Endothelial cell of umbilical vein (primary cell): ENCODE measurements around the gene KPNA2. TPM values are rescaled to one million over a fixed set of nuclear protein-coding genes. Genes with fewer than 3 reads are reported as not detected.

ENCODE experiments used
- BruUV-seq: library from RNA; stranded (reverse); fragments of 400-500 nt; replicated peaks from 2 replicates; lab custom pipeline; 2021; lab: Mats Ljungman, UMichigan
- CTCF ChIA-PET: fragments of 300-600, 350-600 bp; sonication (Branson Sonifier 250); formaldehyde crosslinking; loops from one replicate; lab custom pipeline; 2021; ENCODE audit warnings: antibody characterized with exemption, inconsistent platforms; lab: Charles Lee
- POLR2A ChIA-PET: fragments of 300-600, 350-600 bp; sonication (Branson Sonifier 250); formaldehyde crosslinking; loops from one replicate; lab custom pipeline; 2021; ENCODE audit warnings: antibody characterized with exemption, inconsistent platforms; lab: Charles Lee
- DNase-seq: peaks from one replicate; pipeline ENCODE4 v3.0.0-alpha.2; 2011; ENCODE audit warnings: low read depth, low spot score
- FAIRE-seq: peaks from 2 replicates; lab custom pipeline; 2011; peaks lifted over from hg19 to GRCh38; lab: Jason Lieb, UNC
- H2AFZ ChIP-seq: 2 replicates; pipeline ENCODE4 v1.6.0; 2012; ENCODE audit warnings: low read depth, low read length, control low read depth, inconsistent platforms
- H3K27ac ChIP-seq: 2 replicates; pipeline ENCODE4 v1.5.1; 2011; ENCODE audit warnings: low read depth, mild to moderate bottlenecking, control low read depth, low read length, moderate library complexity; ENCODE audit not compliant: insufficient read depth
- H3K27me3 ChIP-seq, 2 experiments: 2 replicates each; pipeline versions ENCODE4 v1.6.0 to v1.6.1; 2011; ENCODE audit warnings: low read length in 2 of 2, mixed read lengths in 1 of 2; ENCODE audit not compliant: control insufficient read depth in 2 of 2, insufficient read depth in 2 of 2
- H3K36me3 ChIP-seq, 2 experiments: 2 replicates in 1 of 2; 3 replicates in 1 of 2; pipeline ENCODE4 v1.5.1; 2011; ENCODE audit warnings: low read length in 2 of 2, mild to moderate bottlenecking in 1 of 2, moderate library complexity in 1 of 2; ENCODE audit not compliant: control insufficient read depth in 2 of 2, insufficient read depth in 2 of 2; ENCODE audit errors: extremely low read depth in 1 of 2
- H3K4me1 ChIP-seq: 3 replicates; pipeline ENCODE4 v1.5.1; 2011; ENCODE audit warnings: mild to moderate bottlenecking, low read length; ENCODE audit not compliant: control insufficient read depth, insufficient read depth; ENCODE audit errors: extremely low read depth
- H3K4me2 ChIP-seq: 2 replicates; pipeline ENCODE4 v1.6.1; 2011; ENCODE audit warnings: low read length, control low read depth, mixed read lengths; ENCODE audit not compliant: insufficient read depth
- H3K4me3 ChIP-seq, 3 experiments: fragments of 200-600 bp in 1 of 3; sonication (generic), shearing (Covaris generic) in 1 of 3; replicated peaks in 1 of 3; 2 replicates each; pipeline ENCODE4 v1.5.1; 2011 to 2016; ENCODE audit warnings: control low read depth in 3 of 3, low read length in 3 of 3, mild to moderate bottlenecking in 2 of 3, inconsistent platforms in 1 of 3, low read depth in 1 of 3, moderate library complexity in 1 of 3; ENCODE audit not compliant: insufficient read depth in 1 of 3
- H3K79me2 ChIP-seq: 2 replicates; pipeline ENCODE4 v1.6.0; 2012; ENCODE audit warnings: low read length, inconsistent platforms; ENCODE audit not compliant: control insufficient read depth, insufficient read depth
- H3K9ac ChIP-seq: replicated peaks from 2 replicates; pipeline ENCODE3; 2011; ENCODE audit warnings: low read length, control low read depth; ENCODE audit not compliant: insufficient read depth; ENCODE audit errors: extremely low read depth
- H3K9me1 ChIP-seq: replicated peaks from 3 replicates; pipeline ENCODE4 v1.6.0; 2011; ENCODE audit warnings: mild to moderate bottlenecking, low read length; ENCODE audit not compliant: control insufficient read depth, insufficient read depth; ENCODE audit errors: extremely low read depth
- H3K9me3 ChIP-seq: replicated peaks from 2 replicates; pipeline ENCODE4 v1.5.1; 2012; ENCODE audit warnings: low read length, inconsistent platforms; ENCODE audit not compliant: control insufficient read depth, insufficient read depth
- H4K20me1 ChIP-seq: replicated peaks from 2 replicates; pipeline ENCODE3; 2011; ENCODE audit warnings: mild to moderate bottlenecking, low read length; ENCODE audit not compliant: control insufficient read depth, insufficient read depth; ENCODE audit errors: extremely low read depth
- EZH2 ChIP-seq: IDR thresholded peaks from 2 replicates; pipeline ENCODE4 v1.6.1; 2012; ENCODE audit warnings: borderline replicate concordance, low read depth, mild to moderate bottlenecking, moderate library complexity, low read length, inconsistent platforms; ENCODE audit not compliant: severe bottlenecking
- FOS ChIP-seq: IDR thresholded peaks from 2 replicates; pipeline ENCODE4 v1.6.1; 2011; ENCODE audit warnings: mild to moderate bottlenecking, low read length, moderate library complexity, borderline replicate concordance; ENCODE audit not compliant: insufficient read depth
- GATA2 ChIP-seq: IDR thresholded peaks from 2 replicates; pipeline ENCODE4 v1.7.0; 2011; ENCODE audit warnings: low read depth, mild to moderate bottlenecking, moderate library complexity, mixed read lengths, low read length; ENCODE audit not compliant: insufficient read length, insufficient read depth
- JUN ChIP-seq: IDR thresholded peaks from 2 replicates; pipeline ENCODE4 v1.6.1; 2011; ENCODE audit warnings: borderline replicate concordance, low read depth; ENCODE audit not compliant: insufficient read length, insufficient read depth
- MAX ChIP-seq: IDR thresholded peaks from 2 replicates; pipeline ENCODE4 v1.6.1; 2011; ENCODE audit not compliant: insufficient read depth, insufficient read length
- MYC ChIP-seq: IDR thresholded peaks from one replicate; pipeline ENCODE4 v1.6.1; 2011; ENCODE audit warnings: mild to moderate bottlenecking, low read depth, low read length
- POLR2A ChIP-seq: IDR thresholded peaks from 2 replicates; pipeline ENCODE4 v1.6.1; 2012; ENCODE audit warnings: low read depth, mild to moderate bottlenecking, control low read depth, low read length
- POLR2AphosphoS5 ChIP-seq: IDR thresholded peaks from 2 replicates; pipeline ENCODE4 v1.6.1; 2012; ENCODE audit warnings: low read depth, mild to moderate bottlenecking, control low read depth, low read length, moderate library complexity; ENCODE audit not compliant: insufficient read depth
- dilution Hi-C: fragments of 300-500 bp; cut with MboI; formaldehyde crosslinking; loops from one replicate; pipeline ENCODE4 v1.15.0; 2019; ENCODE audit warnings: low sequenced_read_pairs; ENCODE audit not compliant: extremely low pct_ligation_motif_present
- intact Hi-C: fragments of 100-400 bp; cut with micrococcal nuclease; formaldehyde crosslinking; loops from one replicate; pipeline ENCODE4 v1.10.0; 2022
- polyA plus RNA-seq, 4 experiments: library from polyadenylated mRNA; depleted of rRNA in 3 of 4; stranded (reverse) in 3 of 4; unstranded in 1 of 4; fragments of >200 nt; gene quantifications; 2 replicates each; pipeline versions ENCODE4 v1.2.1 to v1.2.3, GENCODE V29; 2011 to 2012; ENCODE audit warnings: missing spikeins in 1 of 4
- total RNA-seq: library from RNA; stranded (reverse); gene quantifications from 2 replicates; pipeline ENCODE4 v1.2.3, GENCODE V29; 2021
- TF ChIP-seq, protein P1 (sequence below), 2 donors: IDR thresholded peaks; 1 replicate in 1 of 2; 2 replicates in 1 of 2; pipeline ENCODE4 v1.5.1; 2011; ENCODE audit warnings: low read length in 2 of 2, mild to moderate bottlenecking in 2 of 2, moderate library complexity in 2 of 2, control low read depth in 1 of 2, inconsistent platforms in 1 of 2, low read depth in 1 of 2; ENCODE audit not compliant: insufficient read depth in 1 of 2; ENCODE audit errors: extremely low read depth in 1 of 2

Gene KPNA2
- total and polyA plus RNA-seq, 2 donors (not counting 3 experiments of a cell fraction or from before 2014, with no cell fraction given) = 252 to 382 TPM

DNA sequence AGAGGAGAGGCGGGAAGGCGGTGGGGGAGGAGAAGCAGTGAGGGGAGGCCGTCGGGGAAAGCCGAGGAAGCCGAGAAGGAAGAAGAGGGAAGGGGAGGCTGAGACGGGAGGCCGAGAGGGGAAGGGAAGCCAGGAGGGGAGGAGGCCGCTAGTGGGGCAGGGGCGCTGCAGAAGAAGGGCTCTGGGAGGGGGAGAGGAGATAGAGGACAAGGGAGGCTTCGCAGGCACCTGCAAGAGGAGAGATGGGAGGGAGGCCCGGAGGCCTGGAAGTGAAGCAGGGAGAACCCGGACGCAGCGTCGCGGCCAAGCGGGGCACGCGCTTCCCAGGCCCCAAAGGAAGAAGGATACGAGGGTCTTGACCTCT is 41.6 kb upstream of the KPNA2 start:
- dilution Hi-C loops = no loop called here
- Histone ChIP-seq H3K79me2 (no peaks in the 10 kb centered on the region), H3K4me3 (peak overlapping the region; percentile 18 to 50 (median 49)), H3K9ac (peak overlapping the region; percentile 80), H3K4me2 (peak overlapping the region; percentile 54), H3K27me3 (no peaks in the 10 kb centered on the region), H3K9me1 (no peaks in the 10 kb centered on the region), H3K4me1 (peaks cover 19% of the 10 kb centered on the region), H3K36me3 (peaks cover 0 to 4% of the 10 kb centered on the region in 2 experiments), H2AFZ (peak overlapping the region; percentile 68), H3K9me3 (no peaks in the 10 kb centered on the region), H3K27ac (peak overlapping the region; percentile 60), H4K20me1 (no peaks in the 10 kb centered on the region)
- DNase-seq = peak; percentile 60
- ChIA-PET CTCF (interaction anchor here (0.7 to 3.9 kb wide), 2 partner anchors 26 to 51 kb away, joined by 4 to 13 read pairs; no protein-coding TSS in a partner anchor), POLR2A (interaction anchor here (1.0 kb wide), 1 partner anchor 42 kb away, joined by 6 read pairs; the partner anchor contains the start of gene KPNA2)
- intact Hi-C loops = no loop called here
- FAIRE-seq = no peak
- no TSS peak for BruUV-seq
- TF ChIP-seq GATA2 (no peak), POLR2A (no peak)

DNA sequence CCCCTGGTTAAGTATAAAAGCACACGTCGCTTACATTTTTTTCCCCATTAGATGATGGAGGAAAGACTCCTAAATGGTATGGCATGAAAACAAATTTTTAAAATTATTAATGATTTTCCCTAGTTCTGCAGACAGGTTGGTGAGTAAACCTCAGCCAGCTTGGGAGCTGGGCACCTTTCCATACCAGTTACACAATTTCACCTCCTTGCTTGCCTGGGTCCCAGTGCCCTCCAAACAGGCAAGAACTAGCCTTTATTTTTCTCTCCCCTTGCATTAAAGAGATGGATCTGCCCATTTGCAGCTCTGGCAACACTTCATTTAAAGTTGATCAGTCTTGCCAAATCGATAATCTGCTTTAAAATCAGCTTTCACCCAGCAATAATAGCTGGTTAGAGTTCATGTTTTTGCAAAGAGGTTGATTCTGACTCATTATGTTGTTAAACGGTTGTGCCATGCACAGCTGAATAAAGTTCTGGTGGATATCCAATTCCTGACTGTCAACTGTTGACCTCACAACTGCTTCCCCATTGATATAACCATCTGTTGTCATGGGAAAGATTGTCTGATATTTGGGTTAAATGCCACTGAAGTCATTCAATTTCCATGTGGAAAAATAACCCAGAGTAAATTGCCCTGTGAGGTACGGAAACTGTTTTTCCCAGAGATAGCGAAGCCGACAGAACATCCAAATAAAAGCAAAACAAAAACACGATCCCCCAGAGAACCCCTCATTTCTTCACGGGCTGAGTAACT is 40.5 kb upstream of the KPNA2 start:
- Histone ChIP-seq H2AFZ (peak overlapping the region; percentile 93), H3K9ac (peak overlapping the region; percentile 81), H3K9me3 (no peaks in the 10 kb centered on the region), H3K9me1 (no peaks in the 10 kb centered on the region), H3K79me2 (no peaks in the 10 kb centered on the region), H3K4me2 (peak overlapping the region; percentile 64), H3K27me3 (no peaks in the 10 kb centered on the region), H3K4me1 (peaks cover 19% of the 10 kb centered on the region), H3K4me3 (peak overlapping the region; percentile 42 to 72 (median 63)), H4K20me1 (no peaks in the 10 kb centered on the region), H3K36me3 (peaks cover 0 to 4% of the 10 kb centered on the region in 2 experiments), H3K27ac (peak overlapping the region; percentile 62)
- DNase-seq (peak; percentile 98), FAIRE-seq (peak; percentile 87)
- no TSS peak for BruUV-seq
- dilution Hi-C loops (no loop called here), intact Hi-C loops (loop anchor here (1.0 kb wide), 4 partner anchors 16 to 58 kb away; partner anchors contain the start of gene KPNA2)
- CTCF ChIA-PET = interaction anchor here (0.6 to 3.9 kb wide), 5 partner anchors 10 to 25 kb away, joined by 3 to 13 read pairs (median 3); no protein-coding TSS in a partner anchor
- TF ChIP-seq POLR2A (peak; percentile 49), MYC (no peak), FOS (peak; percentile 51), EZH2 (no peak), GATA2 (peak; percentile 86), JUN (peak; percentile 88), MAX (no peak), POLR2AphosphoS5 (peak; percentile 59)
- TF ChIP-seq, protein P1, sequence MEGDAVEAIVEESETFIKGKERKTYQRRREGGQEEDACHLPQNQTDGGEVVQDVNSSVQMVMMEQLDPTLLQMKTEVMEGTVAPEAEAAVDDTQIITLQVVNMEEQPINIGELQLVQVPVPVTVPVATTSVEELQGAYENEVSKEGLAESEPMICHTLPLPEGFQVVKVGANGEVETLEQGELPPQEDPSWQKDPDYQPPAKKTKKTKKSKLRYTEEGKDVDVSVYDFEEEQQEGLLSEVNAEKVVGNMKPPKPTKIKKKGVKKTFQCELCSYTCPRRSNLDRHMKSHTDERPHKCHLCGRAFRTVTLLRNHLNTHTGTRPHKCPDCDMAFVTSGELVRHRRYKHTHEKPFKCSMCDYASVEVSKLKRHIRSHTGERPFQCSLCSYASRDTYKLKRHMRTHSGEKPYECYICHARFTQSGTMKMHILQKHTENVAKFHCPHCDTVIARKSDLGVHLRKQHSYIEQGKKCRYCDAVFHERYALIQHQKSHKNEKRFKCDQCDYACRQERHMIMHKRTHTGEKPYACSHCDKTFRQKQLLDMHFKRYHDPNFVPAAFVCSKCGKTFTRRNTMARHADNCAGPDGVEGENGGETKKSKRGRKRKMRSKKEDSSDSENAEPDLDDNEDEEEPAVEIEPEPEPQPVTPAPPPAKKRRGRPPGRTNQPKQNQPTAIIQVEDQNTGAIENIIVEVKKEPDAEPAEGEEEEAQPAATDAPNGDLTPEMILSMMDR (IDR thresholded peaks at IDR 0.05; ENCODE audit: extremely low read depth in 1 of 2, insufficient read depth in 1 of 2, low read depth in 1 of 2, low read length in 2 of 2) = no peak
- POLR2A ChIA-PET = interaction anchor here (1.1 kb wide), 1 partner anchor 40 kb away, joined by 4 read pairs; the partner anchor contains the start of gene KPNA2
